ENCODE results near the gene ANKRD6. TPM values are rescaled to one million over a fixed set of nuclear protein-coding genes. Genes with fewer than 3 reads are reported as not detected.

The ANKRD6 gene
- total RNA-seq, 1 experiment from 2014 or later = 5.6 TPM

- no peak for TF ChIP-seq CTCF (conservative IDR thresholded peaks at IDR 0.05)
- Mint-ChIP-seq H3K4me1 (peaks cover 20 to 29% of the 10 kb centered on the region in 2 experiments), H3K27ac (no peak overlapping the region), H3K27me3 (ENCODE audit: low read depth) (peaks cover 7% of the 10 kb centered on the region), H3K4me3 (no peak overlapping the region), H3K36me3 (ENCODE audit: insufficient read depth in 1 of 3, low read depth in 3 of 3) (peaks cover 5 to 14% (median 9%) of the 10 kb centered on the region in 3 experiments; a peak in 6 of 7 replicates), H3K9me3 (peaks cover 17 to 19% of the 10 kb centered on the region in 2 experiments)
- Histone ChIP-seq H3K9me3 (ENCODE audit: control insufficient read depth, low read depth, low read length) (no peaks in the 10 kb centered on the region), H3K9ac (ENCODE audit: extremely low read depth, insufficient read length, low read length) (no peak overlapping the region), H3K18ac (ENCODE audit: insufficient read length, low read depth, low read length) (no peak overlapping the region), H3K4ac (ENCODE audit: low read depth, low read length) (no peak overlapping the region), H2BK15ac (ENCODE audit: low read depth, low read length) (no peak overlapping the region), H4K91ac (ENCODE audit: insufficient read length, low read depth, low read length) (no peak overlapping the region), H3T11ph (ENCODE audit: low read length) (no peak overlapping the region), H4K8ac (replicated peaks; ENCODE audit: insufficient read length, low read depth, low read length) (no peak overlapping the region), H2BK5ac (ENCODE audit: insufficient read length, low read length) (no peak overlapping the region), H3K79me1 (ENCODE audit: insufficient read depth, low read depth, low read length, poor library complexity, severe bottlenecking) (no peaks in the 10 kb centered on the region), H2AK5ac (ENCODE audit: insufficient read length, low read length) (no peak overlapping the region), H3K79me2 (ENCODE audit: insufficient read depth, low read length) (no peaks in the 10 kb centered on the region), H3K23ac (ENCODE audit: insufficient read length, low read depth, low read length) (no peak overlapping the region), H2BK120ac (ENCODE audit: low read depth, low read length, poor library complexity, severe bottlenecking) (no peak overlapping the region), H4K5ac (ENCODE audit: insufficient read length, low read depth, low read length) (no peak overlapping the region), H3K27me3 (ENCODE audit: insufficient read depth, low read length) (no peaks in the 10 kb centered on the region), H2BK20ac (ENCODE audit: low read depth, low read length, poor library complexity, severe bottlenecking) (no peak overlapping the region), H3K23me2 (ENCODE audit: insufficient read length, low read depth, low read length, poor library complexity, severe bottlenecking) (no peaks in the 10 kb centered on the region), H4K20me1 (ENCODE audit: control insufficient read depth, insufficient read depth, insufficient read length) (no peaks in the 10 kb centered on the region), H3K4me1 (ENCODE audit: insufficient read depth, low read length) (peaks cover 5% of the 10 kb centered on the region; the same call in 1 of the 2 replicates), H3K4me2 (ENCODE audit: insufficient read depth, insufficient read length, low read length) (no peak overlapping the region), H2BK12ac (ENCODE audit: insufficient read length, low read depth, low read length) (no peak overlapping the region), H3K27ac (ENCODE audit: insufficient read length, low read depth, low read length) (no peak overlapping the region), H3K14ac (ENCODE audit: insufficient read depth, low read length) (no peak overlapping the region), H3K56ac (ENCODE audit: insufficient read length, low read depth, low read length) (no peak overlapping the region), H2AFZ (ENCODE audit: low read length) (no peak overlapping the region)
- no CpG with 5 or more reads among the region's 5 CpGs for WGBS (ENCODE audit: extremely low coverage, insufficient read length, low lambda C conversion rate)
- DNase-seq = no peak
Measured at GRCh38 chr6:89553431-89553830, 120.5 kb downstream of the ANKRD6 start.
